DMS153 (cell line): ENCODE measurements around the gene FAM162B.
"Not testable (repeated sequence)": the region's sequence is repeated elsewhere in the genome, so short reads cannot be mapped to it uniquely, and the experiment has no call there.

Experiments used
- DNase-seq: peaks from one replicate; lab custom pipeline; 2025; lab: John Stamatoyannopoulos, UW

Gene FAM162B

GRCh38 chr6:116726947-116727346, 38.6 kb downstream of the FAM162B start:
- DNase-seq, result no peak

GRCh38 chr6:116714761-116715160, 50.8 kb downstream of the FAM162B start:
- DNase-seq, result no peak

- DNase-seq, result no peak
These were observed 51.2 kb downstream of the FAM162B start for GRCh38 chr6:116714296-116714695.

GRCh38 chr6:116705917-116706316, 59.6 kb downstream of the FAM162B start:
- no peak for DNase-seq

GRCh38 chr6:116703888-116704287, 61.6 kb downstream of the FAM162B start:
- not testable (repeated sequence) for DNase-seq
